ENCODE measurements around the gene SLF2. TPM values are rescaled to one million over a fixed set of nuclear protein-coding genes. Genes with fewer than 3 reads are reported as not detected.
A peak's percentile ranks its signal among the peaks of the same experiment; 100 is the strongest.

SLF2 gene
- total RNA-seq, 3 donors from 2014 or later (not counting 1 experiment from before 2014, with no cell fraction given), result 24.2 to 35.4 (median 30.9) TPM

DNA sequence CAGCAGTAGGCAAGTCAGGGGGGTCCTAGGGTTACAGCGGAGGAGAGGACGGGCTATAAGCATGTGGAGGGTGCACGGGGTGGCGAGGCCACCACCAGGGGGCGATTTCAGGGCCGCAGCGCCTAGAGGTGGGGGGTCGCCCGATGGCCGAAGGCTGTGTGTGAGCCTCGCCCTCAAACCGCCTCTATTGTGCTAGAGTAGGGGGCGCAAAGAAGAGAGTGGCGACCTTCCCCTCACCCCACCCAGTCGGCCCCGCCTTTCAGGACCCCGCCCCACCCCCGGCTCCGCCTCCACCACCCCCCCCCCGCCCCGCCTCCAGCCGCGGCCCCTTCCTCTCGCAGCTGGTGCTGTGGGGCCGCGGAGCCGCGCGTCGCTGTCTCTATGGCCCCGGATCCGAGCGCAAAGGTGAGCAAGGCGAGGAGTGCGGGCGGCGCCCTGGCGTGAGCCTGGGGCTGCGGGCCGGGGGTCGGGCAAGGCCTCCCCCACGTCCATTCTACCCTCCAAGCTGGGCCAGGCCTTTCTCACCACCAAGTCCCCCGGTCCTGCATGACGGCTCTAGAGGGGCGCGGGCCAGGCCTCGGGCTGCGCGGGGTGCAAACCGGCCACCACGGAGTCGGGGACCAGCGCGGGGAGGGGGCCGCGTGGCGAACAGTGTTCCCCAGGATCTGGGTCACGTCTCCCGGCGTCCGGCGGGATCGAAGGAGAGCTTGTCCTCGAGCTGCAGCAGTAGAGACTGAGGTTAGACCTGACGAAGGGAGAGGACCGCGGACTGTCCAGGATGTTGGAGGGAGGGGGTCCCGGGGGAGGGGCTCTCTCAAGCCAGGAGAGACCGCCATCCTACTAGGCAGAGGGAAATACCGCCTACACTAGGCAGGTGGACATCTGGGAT is 56.7 kb downstream of the SLF2 start, which contains the start of gene SEMA4G:
TSS of gene SEMA4G (plus strand) at position 318 of the 889 bp plus-strand sequence. CDS start 3,409 bp downstream, outside the sequence.
- H3K27ac Mint-ChIP-seq, result peak within 1 kb of the TSS in 1 of 2 donors; percentile 48
- no peaks in the 10 kb centered on the region for H3K36me3 Mint-ChIP-seq
- 4% methylated on average over 54 of the region's 70 CpGs for WGBS (ENCODE audit: insufficient coverage)
- Histone ChIP-seq H3K9me3 (ENCODE audit: control insufficient read depth, insufficient read depth, low read length) (no peaks in the 10 kb centered on the region), H3K36me3 (ENCODE audit: control insufficient read depth, insufficient read depth, low read length) (peaks cover 9% of the 10 kb centered on the region), H3K27me3 (ENCODE audit: control insufficient read depth, insufficient read depth, low read length) (no peaks in the 10 kb centered on the region), H3K27ac (ENCODE audit: low read length) (no peak within 1 kb of the TSS), H3K4me1 (ENCODE audit: control insufficient read depth, insufficient read depth, low read length) (peaks cover 14% of the 10 kb centered on the region), H3K4me3 (ENCODE audit: low read length) (peak within 1 kb of the TSS; percentile 31)
- peak; percentile 69 to 86 (median 83) for ATAC-seq
- peaks cover 9 to 27% of the 10 kb centered on the region in 2 donors for H3K4me1 Mint-ChIP-seq
- peak; percentile 45 to 68 for DNase-seq
- TF ChIP-seq, protein P1, sequence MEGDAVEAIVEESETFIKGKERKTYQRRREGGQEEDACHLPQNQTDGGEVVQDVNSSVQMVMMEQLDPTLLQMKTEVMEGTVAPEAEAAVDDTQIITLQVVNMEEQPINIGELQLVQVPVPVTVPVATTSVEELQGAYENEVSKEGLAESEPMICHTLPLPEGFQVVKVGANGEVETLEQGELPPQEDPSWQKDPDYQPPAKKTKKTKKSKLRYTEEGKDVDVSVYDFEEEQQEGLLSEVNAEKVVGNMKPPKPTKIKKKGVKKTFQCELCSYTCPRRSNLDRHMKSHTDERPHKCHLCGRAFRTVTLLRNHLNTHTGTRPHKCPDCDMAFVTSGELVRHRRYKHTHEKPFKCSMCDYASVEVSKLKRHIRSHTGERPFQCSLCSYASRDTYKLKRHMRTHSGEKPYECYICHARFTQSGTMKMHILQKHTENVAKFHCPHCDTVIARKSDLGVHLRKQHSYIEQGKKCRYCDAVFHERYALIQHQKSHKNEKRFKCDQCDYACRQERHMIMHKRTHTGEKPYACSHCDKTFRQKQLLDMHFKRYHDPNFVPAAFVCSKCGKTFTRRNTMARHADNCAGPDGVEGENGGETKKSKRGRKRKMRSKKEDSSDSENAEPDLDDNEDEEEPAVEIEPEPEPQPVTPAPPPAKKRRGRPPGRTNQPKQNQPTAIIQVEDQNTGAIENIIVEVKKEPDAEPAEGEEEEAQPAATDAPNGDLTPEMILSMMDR (IDR thresholded peaks at IDR 0.05), result peak; percentile 72
- no peaks in the 10 kb centered on the region for H3K27me3 Mint-ChIP-seq (ENCODE audit: low read depth in 2 of 2)
- intact Hi-C loops (cut with micrococcal nuclease), result loop anchor here (1.0 kb wide), 1 partner anchor 44 kb away; no protein-coding TSS in a partner anchor
- no peaks in the 10 kb centered on the region for H3K9me3 Mint-ChIP-seq
- peak within 1 kb of the TSS; percentile 81 for H3K4me3 Mint-ChIP-seq

GRCh38 chr10:100970076-100970913 is 57.5 kb downstream of the SLF2 start:
- TF ChIP-seq, protein P1 (IDR thresholded peaks at IDR 0.05), result no peak
- Mint-ChIP-seq H3K9me3 (no peaks in the 10 kb centered on the region), H3K27me3 (ENCODE audit: low read depth in 2 of 2) (no peaks in the 10 kb centered on the region), H3K4me3 (peak overlapping the region; percentile 49), H3K36me3 (no peaks in the 10 kb centered on the region), H3K4me1 (peaks cover 9 to 27% of the 10 kb centered on the region in 2 donors), H3K27ac (peak overlapping the region in 1 of 2 donors; percentile 48)
- intact Hi-C loops (cut with micrococcal nuclease), result no loop called here
- H3K27ac ChIP-seq (ENCODE audit: low read length), result no peak overlapping the region
- WGBS (ENCODE audit: insufficient coverage), result 33% methylated on average over 11 of the region's 13 CpGs
- peaks cover 14% of the 10 kb centered on the region for H3K4me1 ChIP-seq (ENCODE audit: control insufficient read depth, insufficient read depth, low read length)
- peaks cover 5% of the 10 kb centered on the region for H3K36me3 ChIP-seq (ENCODE audit: control insufficient read depth, insufficient read depth, low read length)
- DNase-seq (peak in 1 of 2 donors; percentile 66), ATAC-seq (peak in 2 of 3 donors; percentile 34 to 55)
- no peaks in the 10 kb centered on the region for H3K9me3 ChIP-seq (ENCODE audit: control insufficient read depth, insufficient read depth, low read length)
- H3K27me3 ChIP-seq (ENCODE audit: control insufficient read depth, insufficient read depth, low read length), result no peaks in the 10 kb centered on the region
- H3K4me3 ChIP-seq (ENCODE audit: low read length), result no peak overlapping the region

GRCh38 chr10:100970914-100971811 is 58.4 kb downstream of the SLF2 start:
- intact Hi-C loops (cut with micrococcal nuclease), result no loop called here
- Histone ChIP-seq H3K36me3 (ENCODE audit: control insufficient read depth, insufficient read depth, low read length) (no peaks in the 10 kb centered on the region), H3K4me3 (ENCODE audit: low read length) (no peak overlapping the region), H3K27ac (ENCODE audit: low read length) (no peak overlapping the region), H3K27me3 (ENCODE audit: control insufficient read depth, insufficient read depth, low read length) (no peaks in the 10 kb centered on the region), H3K4me1 (ENCODE audit: control insufficient read depth, insufficient read depth, low read length) (peaks cover 14% of the 10 kb centered on the region), H3K9me3 (ENCODE audit: control insufficient read depth, insufficient read depth, low read length) (no peaks in the 10 kb centered on the region)
- H3K4me1 Mint-ChIP-seq, result peaks cover 9 to 27% of the 10 kb centered on the region in 2 donors
- no peaks in the 10 kb centered on the region for H3K9me3 Mint-ChIP-seq
- TF ChIP-seq, protein P1 (IDR thresholded peaks at IDR 0.05), result no peak
- no peak overlapping the region for H3K27ac Mint-ChIP-seq
- H3K36me3 Mint-ChIP-seq, result no peaks in the 10 kb centered on the region
- no peaks in the 10 kb centered on the region for H3K27me3 Mint-ChIP-seq (ENCODE audit: low read depth in 2 of 2)
- no peak for ATAC-seq
- peak overlapping the region; percentile 65 for H3K4me3 Mint-ChIP-seq
- DNase-seq, result no peak
- WGBS (ENCODE audit: insufficient coverage), result 80% methylated on average over 4 of the region's 4 CpGs
